Stimulated activated CD4-positive, alpha-beta T cell treated with anti-CD3 and anti-CD28 coated beads, Interleukin-2, amount 100 ng/mL, for 48 hours (primary cell): ENCODE measurements around the gene CCDC172.
"Not testable (repeated sequence)": the region's sequence is repeated elsewhere in the genome, so short reads cannot be mapped to it uniquely, and the experiment has no call there.

Experiments
- DNase-seq, 2 donors: peaks; one replicate each; pipeline ENCODE4 v3.0.0-alpha.2; 2020

Gene CCDC172

DNA sequence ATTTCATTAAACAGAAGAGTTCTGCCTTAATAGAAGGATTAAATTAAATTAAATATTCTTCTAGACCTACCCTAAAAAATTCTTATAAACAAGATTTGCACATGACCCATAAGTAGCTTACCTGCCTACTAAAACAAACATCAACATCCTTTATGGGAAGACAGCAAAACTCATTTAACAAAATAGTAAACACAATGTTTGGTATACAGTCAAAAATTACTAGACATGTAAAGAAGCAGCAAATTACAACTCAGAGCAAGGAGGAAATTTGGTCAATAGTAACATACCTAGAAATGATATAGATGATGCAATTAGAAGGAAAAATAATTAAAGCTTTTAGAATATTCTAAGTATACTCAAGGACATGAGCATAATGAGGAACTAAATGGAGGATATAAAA lies 27.9 kb downstream of the CCDC172 start:
- no peak for DNase-seq

DNA sequence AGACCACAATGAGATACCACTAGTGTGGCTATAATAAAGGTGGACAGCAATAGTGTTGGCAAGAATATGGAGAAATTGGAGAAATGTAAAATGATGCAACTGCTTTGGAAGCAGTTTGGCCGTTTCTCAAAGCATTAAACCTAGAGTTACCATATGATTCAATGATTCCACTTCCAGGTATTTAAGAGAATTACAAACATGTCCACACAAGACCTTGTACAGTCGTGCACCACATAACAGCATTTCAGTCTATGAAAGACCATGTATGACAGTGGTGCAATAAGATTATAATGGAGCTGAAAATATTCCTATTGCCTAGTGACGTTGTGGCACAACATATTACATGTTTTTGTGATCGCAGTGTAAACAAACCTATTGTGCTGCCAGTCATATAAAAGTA lies 29.6 kb downstream of the CCDC172 start:
- no peak for DNase-seq

DNA sequence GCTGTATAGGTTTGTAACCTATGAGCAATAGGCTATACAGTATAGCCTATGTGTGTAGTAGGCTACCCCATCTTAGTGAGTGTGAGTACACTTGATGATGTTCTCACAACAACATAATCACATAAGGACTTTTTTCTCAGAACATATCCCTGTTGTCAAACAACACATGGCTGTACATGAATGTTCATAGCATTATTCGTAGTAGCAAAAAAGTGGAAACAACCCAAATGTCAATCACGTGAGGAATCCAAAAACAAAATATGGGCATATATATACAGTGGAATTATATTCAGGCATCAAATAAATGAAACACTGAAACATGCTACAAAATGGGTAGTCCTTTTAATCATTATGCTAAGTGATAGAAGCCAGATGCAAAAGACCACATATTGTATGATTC lies 31.1 kb downstream of the CCDC172 start:
- no peak for DNase-seq

DNA sequence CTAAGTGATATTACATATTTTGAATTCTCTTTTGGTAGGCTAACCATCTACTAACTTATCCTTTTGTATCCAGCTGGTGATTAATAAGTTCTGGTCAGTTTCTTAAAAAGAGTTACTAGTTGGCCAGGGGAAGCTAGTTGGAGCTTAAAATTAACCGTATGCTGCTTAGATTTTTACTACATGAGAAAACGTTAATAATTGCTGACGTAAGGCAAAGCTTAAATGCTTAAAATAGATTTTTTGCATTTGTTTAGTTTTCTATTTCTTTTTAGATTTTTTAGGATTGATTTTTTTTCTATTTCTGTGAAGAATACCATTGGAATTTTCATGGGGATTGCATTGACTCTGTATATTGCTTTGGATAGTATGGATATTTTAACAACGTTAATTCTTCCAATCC lies 32.6 kb downstream of the CCDC172 start:
- DNase-seq, result no peak

DNA sequence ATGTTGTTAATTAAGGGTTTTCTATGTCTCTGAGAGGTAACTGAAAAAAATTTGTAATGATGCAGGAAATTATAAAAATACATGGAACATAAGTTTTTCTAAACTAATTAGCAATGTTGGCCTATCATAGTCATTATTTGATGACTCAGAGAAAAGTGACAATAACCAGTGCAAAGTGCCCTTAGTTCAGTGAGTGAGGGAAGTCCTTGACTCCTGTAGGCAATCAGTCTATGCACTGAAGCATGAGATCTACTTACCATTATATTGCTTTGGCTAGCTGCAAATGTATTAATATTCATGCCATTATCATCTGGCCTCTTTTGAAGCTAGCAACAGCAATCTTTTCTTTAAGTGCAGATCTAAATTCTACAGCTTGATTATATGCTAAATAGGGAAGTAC lies 40.6 kb downstream of the CCDC172 start:
- no peak for DNase-seq

DNA sequence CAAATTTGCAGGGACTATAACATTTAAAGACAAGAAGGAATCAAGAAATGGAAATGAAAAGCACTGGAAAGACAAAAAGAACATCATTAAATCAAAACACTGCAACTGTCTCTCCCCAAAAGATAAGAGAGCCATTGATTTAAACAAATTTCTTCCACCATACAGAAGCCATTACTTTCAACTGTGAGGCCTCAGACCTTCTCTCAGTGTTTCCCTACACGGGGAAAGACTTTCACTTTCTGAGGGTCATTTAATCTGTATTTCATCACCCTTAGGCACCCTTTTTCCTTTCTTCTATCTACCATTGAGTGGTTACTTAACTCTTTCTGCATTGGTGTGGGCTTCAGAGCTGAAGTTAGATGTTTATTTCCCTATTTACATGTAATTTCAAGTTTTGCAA lies 47.5 kb downstream of the CCDC172 start:
- no peak for DNase-seq

DNA sequence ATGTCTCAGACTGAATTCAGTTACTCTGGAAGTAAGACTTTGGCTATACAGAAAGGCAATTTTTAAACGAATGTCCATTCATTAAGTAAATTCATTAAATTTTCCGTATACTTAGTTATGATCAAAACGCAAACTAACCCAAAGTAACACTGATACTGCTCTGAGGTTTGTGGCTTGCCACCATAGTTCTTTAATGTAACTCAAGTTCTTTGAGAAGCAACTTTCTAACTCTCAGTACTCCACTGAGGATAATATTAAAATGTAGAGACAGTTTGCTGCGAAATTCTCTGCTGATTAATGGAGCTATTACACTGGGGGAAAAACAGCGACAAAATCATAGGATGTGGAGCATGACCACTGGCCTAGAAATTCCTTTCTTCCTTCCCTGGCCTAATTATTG lies 58.0 kb downstream of the CCDC172 start:
- no peak for DNase-seq

DNA sequence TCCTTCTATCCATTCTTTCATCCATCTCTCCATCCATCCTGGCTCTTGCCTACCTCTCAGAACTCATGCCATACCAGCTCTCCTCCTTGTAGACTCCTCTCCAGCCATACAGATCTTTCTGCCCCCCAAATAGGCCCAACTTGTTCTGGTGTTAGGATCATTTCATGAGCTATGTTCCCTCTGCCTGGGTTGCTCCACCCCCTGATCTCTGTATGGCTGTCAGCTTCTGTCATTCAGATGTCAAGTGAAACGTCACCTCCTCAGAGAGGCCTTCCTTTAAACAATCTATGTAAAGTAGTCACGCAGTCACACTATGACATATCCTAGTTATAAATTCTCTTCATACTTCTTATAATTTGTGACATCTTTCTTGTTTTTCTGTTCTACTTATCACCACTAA lies 61.1 kb downstream of the CCDC172 start:
- DNase-seq, result no peak

DNA sequence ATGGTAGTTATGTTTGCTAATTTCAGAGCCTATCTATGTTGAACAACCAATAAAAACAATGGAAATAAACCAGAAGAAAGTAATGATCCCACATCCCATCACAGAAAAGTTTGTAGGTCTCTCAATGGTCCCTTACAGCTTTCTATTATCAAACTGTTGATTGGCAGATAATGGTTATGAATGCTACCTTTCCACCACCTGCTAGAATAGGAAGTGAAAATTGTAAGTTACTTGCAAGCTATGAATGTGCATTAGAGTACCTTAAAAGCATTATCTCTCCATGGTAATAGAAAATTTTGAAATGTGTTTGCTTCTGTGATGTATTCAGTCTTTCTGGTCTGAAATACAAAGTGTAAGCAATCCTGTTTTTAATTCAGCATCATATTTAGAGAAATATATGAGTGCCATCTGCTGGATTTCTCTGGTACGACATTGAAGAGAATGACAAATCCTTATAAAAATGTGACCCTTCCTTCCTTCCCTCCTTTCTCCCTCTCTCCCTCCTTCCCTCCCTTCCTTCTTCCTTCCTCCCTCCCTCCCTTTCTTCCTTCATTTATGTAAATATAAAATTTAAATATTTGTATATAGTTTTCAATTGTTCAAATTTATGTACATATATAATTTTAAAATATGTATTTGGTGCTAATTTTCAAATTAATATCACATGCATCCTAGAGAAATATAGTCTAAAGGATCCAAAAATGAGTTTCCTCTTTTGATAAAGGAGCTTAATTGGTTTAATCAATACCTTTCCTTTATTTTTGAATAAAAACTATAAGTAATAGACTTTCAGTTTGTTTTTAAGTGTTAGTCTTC lies 62.0 kb downstream of the CCDC172 start:
- peak in 1 of 2 donors; percentile 7 for DNase-seq

DNA sequence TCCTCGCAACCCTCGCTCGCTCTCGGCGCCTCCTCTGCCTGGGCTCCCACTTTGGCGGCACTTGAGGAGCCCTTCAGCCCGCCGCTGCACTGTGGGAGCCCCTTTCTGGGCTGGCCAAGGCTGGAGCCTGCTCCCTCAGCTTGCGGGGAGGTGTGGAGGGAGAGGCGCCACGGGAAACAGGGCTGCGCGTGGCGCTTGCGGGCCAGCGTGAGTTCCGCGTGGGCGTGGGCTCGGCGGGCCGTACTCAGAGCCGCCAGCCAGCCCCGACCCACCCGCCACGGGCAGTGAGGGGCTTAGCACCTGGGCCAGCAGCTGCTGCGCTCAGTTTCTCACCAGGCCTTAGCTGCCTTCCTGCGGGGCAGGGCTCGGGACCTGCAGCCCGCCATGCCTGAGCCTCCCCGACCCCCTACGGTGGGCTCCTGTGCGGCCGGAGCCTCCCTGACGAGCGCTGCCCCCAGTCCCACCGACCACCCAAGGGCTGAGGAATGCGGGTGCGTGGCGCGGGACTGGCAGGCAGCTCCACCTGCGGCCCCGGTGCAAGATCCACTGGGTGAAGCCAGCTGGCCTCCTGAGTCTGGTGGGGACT lies 69.1 kb downstream of the CCDC172 start:
- not testable (repeated sequence) for DNase-seq

DNA sequence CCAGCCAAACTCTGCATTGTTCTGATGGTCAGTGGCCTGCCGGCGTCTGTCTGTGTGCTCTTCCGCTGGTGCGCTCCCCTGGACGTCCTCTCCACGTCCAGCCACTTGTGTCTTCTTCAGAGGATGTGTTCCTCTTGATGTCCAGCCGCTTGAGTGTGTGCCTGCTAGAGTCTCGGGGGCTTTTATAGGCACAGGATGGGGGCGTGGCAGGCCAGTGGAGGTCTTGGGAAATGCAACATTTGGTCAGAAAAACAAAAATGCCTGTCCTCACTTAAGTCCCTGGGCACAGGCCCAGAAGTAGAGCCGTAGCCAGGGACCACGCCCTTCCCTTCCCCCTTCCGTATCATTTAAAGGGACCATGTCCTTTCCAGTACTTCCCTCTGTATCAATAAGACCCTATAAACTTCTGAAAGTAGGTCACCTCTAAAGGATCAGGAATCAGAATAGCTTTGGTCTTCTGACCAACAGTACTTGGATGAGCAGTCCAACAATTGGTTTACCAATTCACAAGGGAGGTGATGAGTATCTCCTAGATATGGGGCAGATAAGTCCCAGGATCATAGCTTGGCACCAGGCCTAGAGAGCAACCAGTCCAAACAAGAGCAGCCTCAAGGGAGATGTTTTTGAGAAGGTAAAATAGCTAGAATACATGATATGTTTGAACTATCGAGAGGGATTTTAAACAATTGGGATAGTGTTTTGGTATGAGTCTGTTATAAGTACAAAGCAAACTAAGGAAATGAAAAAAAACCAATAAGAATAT lies 71.2 kb downstream of the CCDC172 start:
- no peak for DNase-seq

DNA sequence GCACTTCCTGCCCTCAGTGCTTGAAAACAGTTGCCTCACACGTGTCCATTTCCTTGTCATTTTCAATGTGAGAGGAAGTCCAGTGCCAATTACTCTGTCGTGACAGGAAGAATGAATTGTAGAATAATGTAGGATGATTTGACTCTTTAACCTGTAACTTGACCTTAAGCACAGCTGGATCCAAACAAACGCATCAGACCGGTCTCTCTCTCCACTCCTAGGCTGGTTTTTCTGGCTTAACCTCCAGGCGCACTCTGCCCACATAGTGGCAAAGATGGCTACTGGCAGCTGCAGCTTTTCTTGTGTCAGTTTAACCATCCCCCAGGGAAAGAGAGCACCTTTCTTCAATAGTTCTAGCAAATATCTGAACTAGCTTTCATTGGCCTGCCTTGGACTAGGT lies 74.0 kb downstream of the CCDC172 start:
- no peak for DNase-seq

DNA sequence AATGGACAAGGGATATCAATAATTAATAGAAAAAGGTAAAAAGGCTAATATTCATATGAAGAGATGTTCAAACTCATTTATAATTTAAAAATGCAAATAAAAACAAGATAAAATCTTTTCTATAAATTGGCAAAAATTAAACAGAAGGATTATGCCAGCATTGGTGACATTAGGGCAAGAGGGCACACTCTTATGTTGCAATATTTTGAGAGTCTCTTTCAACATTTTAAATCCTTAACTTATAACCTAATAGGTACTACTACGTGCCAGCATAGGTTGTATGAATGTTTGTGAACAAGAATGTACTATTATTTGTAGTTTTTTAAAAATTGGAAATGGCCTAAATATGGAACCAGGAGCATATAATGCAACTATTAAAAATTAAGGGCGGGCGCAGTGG lies 78.6 kb downstream of the CCDC172 start:
- DNase-seq, result no peak

DNA sequence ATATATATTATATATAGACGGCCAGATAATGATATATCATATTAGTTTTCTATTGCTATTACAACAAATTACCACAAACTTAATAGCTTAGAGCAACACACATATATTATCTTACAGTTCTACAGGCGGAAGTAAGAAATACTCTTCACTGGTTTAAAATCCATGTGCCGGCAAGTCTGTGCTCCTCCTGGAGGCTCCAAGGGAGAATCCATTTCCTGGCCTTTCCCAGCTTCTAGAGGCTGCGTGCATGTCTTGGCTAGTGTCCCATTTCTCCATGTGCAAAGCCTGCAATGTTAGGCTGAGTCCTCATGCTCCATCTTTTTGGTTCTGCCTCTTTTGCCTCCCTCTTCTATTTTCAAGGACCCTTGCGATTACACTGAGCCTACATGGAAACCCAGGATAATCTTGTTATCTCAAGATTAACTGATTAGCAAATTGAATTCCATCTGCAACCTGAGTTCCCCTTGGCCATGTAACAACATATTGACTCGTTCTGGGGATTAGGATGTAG lies 79.5 kb downstream of the CCDC172 start:
- DNase-seq, result no peak

DNA sequence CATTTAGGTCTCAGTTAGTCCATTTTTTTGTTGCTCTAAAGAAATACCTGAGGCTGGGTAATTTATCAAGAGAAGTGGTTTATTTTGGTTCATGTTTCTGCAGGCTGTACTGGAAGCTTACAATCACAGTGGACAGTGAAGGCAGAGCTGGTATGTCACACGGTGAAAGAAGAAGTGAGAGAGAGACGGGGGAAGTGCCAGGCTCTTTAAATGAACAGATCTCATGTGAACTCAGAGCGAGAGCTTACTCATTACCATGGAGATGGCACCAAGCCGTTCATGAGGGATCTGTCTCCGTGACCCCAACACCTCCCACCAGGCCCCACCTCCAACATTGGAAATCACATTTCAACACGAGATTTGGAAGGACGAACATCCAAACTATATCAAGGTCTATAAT lies 84.5 kb downstream of the CCDC172 start:
- no peak for DNase-seq

DNA sequence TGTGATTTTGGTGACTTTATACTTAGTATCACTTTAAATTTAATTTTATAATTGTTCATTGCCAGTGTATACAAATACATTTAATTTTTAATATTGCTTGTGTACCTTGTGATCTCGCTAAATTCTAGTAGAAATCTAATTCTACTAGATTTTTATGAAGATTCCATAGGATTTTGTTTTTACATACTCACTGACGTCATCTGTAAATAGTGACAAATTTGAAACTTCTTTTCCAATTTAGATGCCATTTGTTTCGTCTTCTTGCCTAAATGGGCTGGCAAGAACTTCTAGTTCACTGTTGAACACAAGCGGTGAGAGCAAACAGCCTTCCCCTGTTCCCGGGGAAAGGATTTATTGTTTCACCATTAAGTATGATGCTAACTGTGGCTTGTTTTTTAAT lies 86.1 kb downstream of the CCDC172 start:
- DNase-seq, result no peak

DNA sequence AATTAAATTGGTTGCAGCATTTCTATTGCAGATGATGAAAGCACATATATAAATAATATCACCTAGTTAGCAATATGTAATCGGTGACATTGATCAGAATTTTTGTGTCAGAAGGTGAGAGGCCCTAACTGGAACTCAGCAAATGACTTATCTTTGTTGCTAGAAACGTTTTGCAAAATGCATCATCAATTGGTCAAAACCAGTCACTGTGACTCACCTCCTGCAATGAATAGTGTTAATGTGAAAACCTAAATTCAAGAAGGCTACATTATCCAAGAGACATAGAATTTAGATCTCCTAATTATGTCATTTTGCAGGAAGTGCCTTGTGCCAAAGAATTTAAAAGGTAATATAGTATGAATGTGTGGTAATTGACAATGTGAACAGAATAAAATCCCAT lies 93.6 kb downstream of the CCDC172 start:
- no peak for DNase-seq

DNA sequence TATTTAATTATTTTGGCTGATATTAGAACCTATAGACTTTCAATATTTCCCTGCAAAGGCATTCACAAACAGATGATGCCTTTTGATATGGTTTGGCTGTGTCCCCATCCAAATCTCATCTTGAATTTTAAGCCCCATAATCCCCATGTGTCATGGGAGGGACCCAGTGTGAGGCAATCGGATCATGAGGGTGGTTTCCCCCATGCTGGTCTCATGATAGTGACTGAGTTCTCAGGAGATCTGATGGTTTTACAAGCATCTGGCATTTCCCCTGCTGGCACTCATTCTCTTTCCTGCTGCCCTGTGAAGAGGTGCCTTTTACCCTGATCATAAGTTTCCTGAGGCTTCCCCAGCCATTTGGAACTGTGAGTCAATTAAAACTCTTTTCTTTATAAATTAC lies 94.1 kb downstream of the CCDC172 start:
- DNase-seq, result no peak

DNA sequence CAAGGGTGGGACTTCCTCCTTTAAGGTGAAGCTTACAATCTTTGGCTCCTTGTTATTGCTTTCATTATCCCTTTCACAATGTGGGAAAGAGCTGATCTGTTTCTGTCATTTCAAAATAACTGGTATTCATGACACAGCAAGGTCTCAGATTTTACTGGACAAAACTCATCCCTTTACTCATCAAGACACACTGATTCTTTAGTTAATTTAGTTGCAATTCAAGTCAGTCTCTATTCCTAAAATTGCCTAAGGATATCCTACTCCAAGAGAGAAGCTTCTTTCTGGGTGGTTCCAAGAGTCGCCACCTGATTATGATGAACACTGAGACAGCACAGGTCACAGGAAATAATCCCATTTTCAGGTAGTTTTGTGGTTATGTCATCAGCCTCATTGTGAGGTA lies 97.6 kb downstream of the CCDC172 start:
- DNase-seq, result no peak

DNA sequence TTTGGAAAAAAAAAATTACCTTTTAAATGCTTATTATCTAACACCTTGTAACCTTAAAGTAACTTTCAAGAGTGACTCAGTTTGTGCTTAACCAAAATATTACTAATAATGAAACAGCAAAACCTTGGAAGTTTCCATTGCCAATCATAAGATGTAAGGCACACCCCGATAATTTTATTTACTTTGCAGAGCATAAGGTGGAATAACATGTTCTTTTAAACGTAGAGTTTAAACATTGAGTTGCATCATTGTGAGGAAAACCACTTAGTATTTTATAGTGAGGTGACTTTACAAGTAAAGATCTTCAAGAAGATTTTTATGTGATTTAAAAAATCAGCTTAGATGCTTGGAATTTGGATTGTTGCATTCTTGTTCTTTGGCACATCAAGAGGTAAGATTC lies 103.4 kb downstream of the CCDC172 start, which contains the start of gene PNLIPRP3:
Gene PNLIPRP3, plus strand, starts transcription at position 177 of the 400 bp plus-strand sequence. Its CDS starts 166 bp downstream, at position 343.
- no peak for DNase-seq

DNA sequence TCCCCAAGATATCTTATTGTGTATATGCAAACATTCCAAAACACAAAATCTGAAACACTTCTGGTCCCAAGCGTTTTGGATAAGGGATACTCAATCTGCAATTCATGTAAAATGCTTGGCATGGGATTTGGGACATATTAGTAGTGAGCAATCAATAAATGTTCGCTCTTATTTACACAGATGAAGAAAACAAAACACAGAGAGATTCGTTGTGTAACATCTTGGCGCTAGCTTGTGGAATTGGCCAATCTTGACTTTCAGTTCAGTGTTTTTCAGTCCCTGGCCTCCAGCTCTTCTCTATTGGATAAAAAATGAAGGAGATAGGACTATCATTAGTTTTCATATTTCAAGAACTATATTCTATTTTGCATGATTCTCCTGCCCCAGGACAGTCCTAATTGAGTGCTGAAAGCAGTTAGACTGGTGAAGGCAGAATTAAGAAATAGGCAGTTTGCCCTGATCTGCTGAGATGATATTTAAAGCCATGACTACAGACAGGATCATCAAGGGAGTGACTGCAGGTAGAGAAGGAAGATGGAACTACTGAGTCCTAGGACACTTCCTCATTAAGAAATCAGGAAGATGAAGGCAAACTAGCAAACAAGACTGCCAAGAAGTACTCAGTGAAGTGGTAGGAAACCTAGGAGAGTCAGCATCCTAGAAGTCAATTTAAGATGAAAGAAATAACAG lies 105.2 kb downstream of the CCDC172 start:
- DNase-seq, result no peak
